Measurements from ENCODE around the gene OAS1.
A peak's percentile ranks its signal among the peaks of the same experiment; 100 is the strongest.
"Not testable (repeated sequence)": the region's sequence is repeated elsewhere in the genome, so short reads cannot be mapped to it uniquely, and the experiment has no call there.

OAS1 gene

GRCh38 chr12:112907415-112908157, 824 bp downstream of the OAS1 start:
- no peaks in the 10 kb centered on the region for H3K36me3 ChIP-seq (ENCODE audit: control insufficient read depth, insufficient read depth, low read length)
- H3K4me2 ChIP-seq (ENCODE audit: low read length): peak overlapping the region; percentile 56
- H3K4me1 ChIP-seq: peaks cover 25% of the 10 kb centered on the region
- H3K79me2 ChIP-seq: no peaks in the 10 kb centered on the region
- H3K9me3 ChIP-seq (ENCODE audit: control insufficient read depth, low read length): no peaks in the 10 kb centered on the region
- H3K27ac ChIP-seq: peak overlapping the region; percentile 77
- H3K9ac ChIP-seq: no peak overlapping the region
- peak overlapping the region; percentile 91 for H2AFZ ChIP-seq
- H3K4me3 ChIP-seq (ENCODE audit: low read depth, low read length): peak overlapping the region; percentile 54
- H3K27me3 ChIP-seq (ENCODE audit: control insufficient read depth, insufficient read depth, low read length): no peaks in the 10 kb centered on the region
- TF ChIP-seq CTCF (IDR thresholded peaks at IDR 0.05): no peak

GRCh38 chr12:112908548-112908947, 1.8 kb downstream of the OAS1 start:
- H3K27me3 ChIP-seq (ENCODE audit: control insufficient read depth, insufficient read depth, low read length): no peaks in the 10 kb centered on the region
- no peak overlapping the region for H3K27ac ChIP-seq
- H3K79me2 ChIP-seq: no peaks in the 10 kb centered on the region
- no peak overlapping the region for H3K4me2 ChIP-seq (ENCODE audit: low read length)
- no peak for TF ChIP-seq CTCF (IDR thresholded peaks at IDR 0.05)
- H3K4me3 ChIP-seq (ENCODE audit: low read depth, low read length): no peak overlapping the region
- H2AFZ ChIP-seq: peak overlapping the region; percentile 39
- no peaks in the 10 kb centered on the region for H3K36me3 ChIP-seq (ENCODE audit: control insufficient read depth, insufficient read depth, low read length)
- H3K9me3 ChIP-seq (ENCODE audit: control insufficient read depth, low read length): no peaks in the 10 kb centered on the region
- H3K4me1 ChIP-seq: peaks cover 19% of the 10 kb centered on the region
- no peak overlapping the region for H3K9ac ChIP-seq

- Histone ChIP-seq H3K9me3 (ENCODE audit: control insufficient read depth, low read length) (no peaks in the 10 kb centered on the region), H2AFZ (no peak overlapping the region), H3K4me3 (ENCODE audit: low read depth, low read length) (no peak overlapping the region), H3K79me2 (no peaks in the 10 kb centered on the region), H3K4me1 (peaks cover 17% of the 10 kb centered on the region), H3K36me3 (ENCODE audit: control insufficient read depth, insufficient read depth, low read length) (no peaks in the 10 kb centered on the region), H3K4me2 (ENCODE audit: low read length) (no peak overlapping the region), H3K27me3 (ENCODE audit: control insufficient read depth, insufficient read depth, low read length) (no peaks in the 10 kb centered on the region), H3K27ac (no peak overlapping the region), H3K9ac (no peak overlapping the region)
- no peak for TF ChIP-seq CTCF (IDR thresholded peaks at IDR 0.05)
Observed at GRCh38 chr12:112909693-112910092, 2.9 kb downstream of the OAS1 start.

GRCh38 chr12:112913038-112913688, 6.4 kb downstream of the OAS1 start:
- Histone ChIP-seq H3K27me3 (ENCODE audit: control insufficient read depth, insufficient read depth, low read length) (no peaks in the 10 kb centered on the region), H3K4me1 (no peaks in the 10 kb centered on the region), H3K36me3 (ENCODE audit: control insufficient read depth, insufficient read depth, low read length) (no peaks in the 10 kb centered on the region), H3K4me2 (ENCODE audit: low read length) (no peak overlapping the region), H3K9ac (no peak overlapping the region), H3K4me3 (ENCODE audit: low read depth, low read length) (no peak overlapping the region), H3K9me3 (ENCODE audit: control insufficient read depth, low read length) (no peaks in the 10 kb centered on the region), H3K79me2 (no peaks in the 10 kb centered on the region), H3K27ac (no peak overlapping the region), H2AFZ (no peak overlapping the region)
- no peak for TF ChIP-seq CTCF (IDR thresholded peaks at IDR 0.05)

- H3K79me2 ChIP-seq; H3K4me2 ChIP-seq (ENCODE audit: low read length); H3K27ac ChIP-seq; H3K9me3 ChIP-seq (ENCODE audit: control insufficient read depth, low read length); H3K36me3 ChIP-seq (ENCODE audit: control insufficient read depth, insufficient read depth, low read length); H3K4me1 ChIP-seq; H2AFZ ChIP-seq; H3K27me3 ChIP-seq (ENCODE audit: control insufficient read depth, insufficient read depth, low read length); H3K4me3 ChIP-seq (ENCODE audit: low read depth, low read length); H3K9ac ChIP-seq: not testable (repeated sequence)
Observed at GRCh38 chr12:112913888-112914287, 7.1 kb downstream of the OAS1 start.
